K562 (cell line): ENCODE measurements around the gene KPNB1. TPM values are rescaled to one million over a fixed set of nuclear protein-coding genes. Genes with fewer than 3 reads are reported as not detected.

Source experiments
- ATAC-seq: fragments of 200-7000 bp; cut with Tn5 transposase; 3 replicates; pipeline ENCODE4 v1.9.1; 2020; ENCODE audit warnings: moderate library complexity
- BruUV-seq: library from RNA; stranded (reverse); fragments of 400-500 nt; replicated peaks from 2 replicates; lab custom pipeline; 2021; lab: Mats Ljungman, UMichigan
- CTCF ChIA-PET: fragments of 300-600 bp; formaldehyde crosslinking; extraction: SDS; loops from one replicate; lab custom pipeline; 2021; ENCODE audit warnings: low intra/inter-chr PET ratio; lab: Yijun Ruan, JAX
- POLR2A ChIA-PET: fragments of 300-600, 350-650 bp; sonication (Branson Sonifier 250); formaldehyde crosslinking; extraction: SDS; loops from one replicate; lab custom pipeline; 2021; ENCODE audit warnings: antibody characterized with exemption, inconsistent platforms; lab: Yijun Ruan, JAX
- DNase-seq, 4 experiments: peaks; one replicate each; pipeline versions ENCODE4 v3.0.0 to v3.0.0-alpha.2; 2011 to 2018; ENCODE audit warnings: low spot score in 3 of 4, mixed read lengths in 3 of 4; ENCODE audit errors: extremely low read depth in 1 of 4
- FAIRE-seq: peaks from 2 replicates; lab custom pipeline; 2011; peaks lifted over from hg19 to GRCh38; lab: Jason Lieb, UNC
- H2AFZ ChIP-seq: 2 replicates; pipeline ENCODE4 v1.6.0; 2011; ENCODE audit warnings: low read depth, low read length, control low read depth, inconsistent platforms
- H3K27ac ChIP-seq: fragments of 200-600 bp; 3 replicates; pipeline ENCODE4 v1.8.0; 2011; ENCODE audit warnings: low read depth, mild to moderate bottlenecking, control low read depth, inconsistent platforms, low read length, moderate library complexity, mixed read lengths; ENCODE audit errors: extremely low read depth
- H3K27me3 ChIP-seq, 2 experiments: fragments of 300-600 bp in 1 of 2; 2 replicates in 1 of 2; 3 replicates in 1 of 2; pipeline versions ENCODE4 v1.6.0 to v1.8.0; 2011; ENCODE audit warnings: inconsistent platforms in 2 of 2, low read length in 2 of 2, mild to moderate bottlenecking in 1 of 2, mixed read lengths in 1 of 2, moderate library complexity in 1 of 2; ENCODE audit not compliant: control insufficient read depth in 2 of 2, insufficient read depth in 2 of 2
- H3K36me3 ChIP-seq: fragments of 300-600 bp; 3 replicates; pipeline ENCODE4 v1.8.0; 2011; ENCODE audit warnings: mild to moderate bottlenecking, low read length, inconsistent platforms; ENCODE audit not compliant: control insufficient read depth, insufficient read depth
- H3K4me1 ChIP-seq, 2 experiments: fragments of 200-600 bp in 1 of 2; replicated peaks in 1 of 2; 2 replicates in 1 of 2; 3 replicates in 1 of 2; pipeline versions ENCODE4 v1.5.1 to v1.8.0; 2011; ENCODE audit warnings: inconsistent platforms in 2 of 2, low read length in 2 of 2, mild to moderate bottlenecking in 1 of 2, mixed read lengths in 1 of 2, moderate library complexity in 1 of 2; ENCODE audit not compliant: control insufficient read depth in 2 of 2, insufficient read depth in 2 of 2
- H3K4me2 ChIP-seq: 2 replicates; pipeline ENCODE4 v1.6.1; 2011; ENCODE audit warnings: low read length, control low read depth, inconsistent platforms, mixed read lengths; ENCODE audit not compliant: insufficient read depth
- H3K4me3 ChIP-seq: fragments of 200-600 bp; sonication (generic), shearing (Covaris generic); 2 replicates; pipeline ENCODE4 v1.5.1; 2016; ENCODE audit warnings: control low read depth, inconsistent platforms
- H3K79me2 ChIP-seq: fragments of 200-600 bp; 3 replicates; pipeline ENCODE4 v1.8.0; 2011; ENCODE audit warnings: low read length, inconsistent platforms; ENCODE audit not compliant: control insufficient read depth, insufficient read depth
- H3K9ac ChIP-seq, 2 experiments: 2 replicates each; pipeline versions ENCODE4 v1.6.0 to v1.6.1; 2011; ENCODE audit warnings: low read depth in 2 of 2, low read length in 2 of 2, control low read depth in 1 of 2, inconsistent platforms in 1 of 2, mild to moderate bottlenecking in 1 of 2, mixed read lengths in 1 of 2; ENCODE audit not compliant: insufficient read depth in 1 of 2
- H3K9me1 ChIP-seq: one replicate; pipeline ENCODE4 v1.6.0; 2011; ENCODE audit warnings: inconsistent platforms, mild to moderate bottlenecking, low read length, moderate library complexity; ENCODE audit not compliant: control insufficient read depth, insufficient read depth
- H3K9me3 ChIP-seq: replicated peaks from 2 replicates; pipeline ENCODE4 v1.5.1; 2011; ENCODE audit warnings: low read depth, low read length, inconsistent platforms; ENCODE audit not compliant: control insufficient read depth, insufficient read depth
- H4K20me1 ChIP-seq: replicated peaks from 2 replicates; pipeline ENCODE4 v1.6.1; 2011; ENCODE audit warnings: low read length, inconsistent platforms, mixed read lengths; ENCODE audit not compliant: control insufficient read depth, insufficient read depth
- C11orf30 ChIP-seq: fragments of 450-650 bp; IDR thresholded peaks from 2 replicates; pipeline ENCODE4 v1.6.1; 2016; ENCODE audit warnings: low read depth, mild to moderate bottlenecking
- MAFG ChIP-seq: fragments of 450-650 bp; conservative IDR thresholded peaks from 2 replicates; pipeline ENCODE4 v1.6.1; 2016; ENCODE audit warnings: missing genetic modification characterization, missing compliant biosample characterization
- PYGO2 ChIP-seq: fragments of 450-650 bp; IDR thresholded peaks from 2 replicates; pipeline ENCODE4 v1.6.1; 2016; ENCODE audit warnings: mild to moderate bottlenecking, missing genetic modification characterization, moderate library complexity, missing compliant biosample characterization
- RBFOX2 ChIP-seq: fragments of 200-400 bp; formaldehyde crosslinking; IDR thresholded peaks from 2 replicates; pipeline ENCODE4 v1.6.1; 2017; ENCODE audit warnings: low read depth, mild to moderate bottlenecking, low read length, moderate library complexity
- SRF ChIP-seq, 2 experiments: fragments of 250-450, 450-650 bp in 1 of 2; sonication (Bioruptor Pico) in 1 of 2; sonication (generic) in 1 of 2; formaldehyde crosslinking; IDR thresholded peaks; 2 replicates each; pipeline versions ENCODE4 v1.5.0 to v1.5.1; 2020 to 2022; ENCODE audit warnings: mild to moderate bottlenecking in 1 of 2, missing genetic modification reagents in 1 of 2
- THAP12 ChIP-seq: fragments of 250-450 bp; sonication (Bioruptor Pico); IDR thresholded peaks from 2 replicates; pipeline ENCODE4 v1.9.0; 2021; ENCODE audit warnings: mild to moderate bottlenecking, inconsistent platforms
- TRIM25 ChIP-seq: fragments of 450-650 bp; IDR thresholded peaks from 2 replicates; pipeline ENCODE4 v1.7.0; 2016; ENCODE audit warnings: borderline replicate concordance
- ZC3H4 ChIP-seq: sonication (generic); formaldehyde crosslinking; IDR thresholded peaks from 2 replicates; pipeline ENCODE4 v1.9.0; 2021; ENCODE audit warnings: missing genetic modification reagents, borderline replicate concordance
- ZC3H8 ChIP-seq: fragments of 450-650 bp; IDR thresholded peaks from 2 replicates; pipeline ENCODE4 v1.6.1; 2017
- ZNF253 ChIP-seq: fragments of 250-450 bp; sonication (Bioruptor Pico); conservative IDR thresholded peaks from 2 replicates; pipeline ENCODE4 v1.6.1; 2021; ENCODE audit warnings: mild to moderate bottlenecking
- ZNF316 ChIP-seq: fragments of 450-650 bp; IDR thresholded peaks from 2 replicates; pipeline ENCODE4 v1.6.1; 2016
- WGBS: fragments of 100-300 bp; shearing (Covaris generic); methylation state at CpG from one replicate; pipeline ENCODE4 v1.1.6; 2016; ENCODE audit warnings: low coverage, mixed read lengths; ENCODE audit not compliant: insufficient coverage; ENCODE audit errors: missing lambda C conversion rate; 5-methylcytosine and 5-hydroxymethylcytosine counted together
- in situ Hi-C: fragments of 300-500 bp; cut with MboI; formaldehyde crosslinking; loops from 4 replicates; pipeline ENCODE4 v1.15.0; 2018; ENCODE audit warnings: inconsistent platforms, mixed read lengths
- intact Hi-C: fragments of 100-400 bp; cut with micrococcal nuclease; formaldehyde crosslinking; loops from 2 replicates; pipeline ENCODE4 v1.14.2; 2022
- polyA plus RNA-seq, 8 experiments: library from polyadenylated mRNA; depleted of rRNA in 4 of 8; stranded (reverse) in 5 of 8; unstranded in 3 of 8; fragments of >200 nt; fragmentation: Nextera tagmentation in 2 of 8; fragmentation: Illumina TruSeq in 1 of 8; extraction: Ambion mirVana in 2 of 8; extraction: Trizol in 1 of 8; gene quantifications; 2 replicates each; pipeline versions ENCODE4 v1.2.1 to v1.2.3, GENCODE V29; 2011 to 2014; ENCODE audit warnings: inconsistent platforms in 1 of 8, missing spikeins in 1 of 8
- total RNA-seq, 7 experiments: library from RNA; depleted of rRNA in 6 of 7; stranded (reverse); fragments of >200 nt in 6 of 7; fragmentation: Illumina TruSeq in 2 of 7; extraction: Trizol in 2 of 7; gene quantifications; 2 replicates each; pipeline versions ENCODE4 v1.2.1 to v1.2.3, GENCODE V29; 2011 to 2021; ENCODE audit warnings: low replicate concordance in 1 of 7
- TF ChIP-seq, protein P1 (sequence below): fragments of 250-450 bp; sonication (Bioruptor Pico); IDR thresholded peaks from 2 replicates; pipeline ENCODE4 v1.5.0; 2021

The KPNB1 gene
- total and polyA plus RNA-seq, 9 of the 15 experiments (the other 6 are each of a cell fraction or from before 2014, with no cell fraction given): 154 to 622 (median 354) TPM

DNA sequence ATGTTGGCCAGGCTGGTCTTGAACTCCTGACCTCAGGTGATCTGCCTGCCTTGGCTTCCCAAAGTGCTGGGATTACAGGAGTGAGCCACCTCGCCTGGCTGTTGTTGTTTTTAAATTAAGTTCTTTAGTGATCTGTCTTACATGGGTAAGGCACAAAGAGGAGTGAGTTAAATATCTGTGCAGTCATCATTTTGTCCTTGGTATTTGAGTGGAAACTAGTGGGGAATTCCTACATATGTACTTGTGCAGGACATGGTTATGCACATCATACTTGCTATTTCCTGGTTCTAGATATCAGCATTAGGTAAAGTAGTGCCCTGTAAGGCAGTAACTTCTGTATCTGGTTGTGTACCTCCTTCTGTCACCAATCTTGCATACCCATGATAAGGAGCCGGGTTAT, 3.7 kb downstream of the KPNB1 start:
- ChIA-PET POLR2A (interaction anchor here (0.9 to 2.2 kb wide), 5 partner anchors 9 to 26 kb away, joined by 4 to 9 read pairs (median 5); no protein-coding TSS in a partner anchor), CTCF (no interaction called here)
- in situ Hi-C loops (no loop called here), intact Hi-C loops (no loop called here)
- Histone ChIP-seq H3K4me1 (peaks cover 6 to 20% of the 10 kb centered on the region in 2 experiments), H4K20me1 (peaks cover 12% of the 10 kb centered on the region; the same call in 1 of the 2 replicates), H3K27me3 (no peaks in the 10 kb centered on the region), H3K9me1 (no peaks in the 10 kb centered on the region), H3K4me2 (no peak overlapping the region; the same call in 1 of the 2 replicates), H3K79me2 (peaks cover 86% of the 10 kb centered on the region), H2AFZ (no peak overlapping the region), H3K27ac (no peak overlapping the region), H3K9ac (no peak overlapping the region), H3K9me3 (no peaks in the 10 kb centered on the region), H3K4me3 (no peak overlapping the region), H3K36me3 (peaks cover 78% of the 10 kb centered on the region)
- no peak for FAIRE-seq
- no TSS peak for BruUV-seq
- no peak for TF ChIP-seq ZNF253 (CRISPR knock-in tag)
- TF ChIP-seq ZNF316: peak; percentile 65; the same call in 1 of the 2 replicates
- peak; percentile 52; the same call in 1 of the 2 replicates for TF ChIP-seq C11orf30
- no peak for TF ChIP-seq PYGO2
- 0 out of 2 replicates have a peak, but pooled peaks have one; percentile 17 for TF ChIP-seq MAFG (tag)
- TF ChIP-seq THAP12: no peak
- TF ChIP-seq RBFOX2: 0 out of 2 replicates have a peak, but pooled peaks have one; percentile 21
- no peak for TF ChIP-seq TRIM25
- TF ChIP-seq SRF (CRISPR knock-in tag; IDR thresholded peaks at IDR 0.05): no peak
- no peak for TF ChIP-seq ZC3H8
- no peak for TF ChIP-seq ZC3H4 (CRISPR knock-in tag)
- TF ChIP-seq, protein P1, sequence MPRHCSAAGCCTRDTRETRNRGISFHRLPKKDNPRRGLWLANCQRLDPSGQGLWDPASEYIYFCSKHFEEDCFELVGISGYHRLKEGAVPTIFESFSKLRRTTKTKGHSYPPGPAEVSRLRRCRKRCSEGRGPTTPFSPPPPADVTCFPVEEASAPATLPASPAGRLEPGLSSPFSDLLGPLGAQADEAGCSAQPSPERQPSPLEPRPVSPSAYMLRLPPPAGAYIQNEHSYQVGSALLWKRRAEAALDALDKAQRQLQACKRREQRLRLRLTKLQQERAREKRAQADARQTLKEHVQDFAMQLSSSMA (CRISPR knock-in tag): no peak
- 90% methylated on average over 2 of the region's 2 CpGs for WGBS
- no peak for DNase-seq
- ATAC-seq: no peak
